NCI-H524 treated with DMSO at 0.1 percent for 48 hours (cell line): ENCODE results near the gene ITPR1.

Experiments used
- DNase-seq: peaks from one replicate; lab custom pipeline; 2025; lab: John Stamatoyannopoulos, UW

ITPR1 gene

DNA sequence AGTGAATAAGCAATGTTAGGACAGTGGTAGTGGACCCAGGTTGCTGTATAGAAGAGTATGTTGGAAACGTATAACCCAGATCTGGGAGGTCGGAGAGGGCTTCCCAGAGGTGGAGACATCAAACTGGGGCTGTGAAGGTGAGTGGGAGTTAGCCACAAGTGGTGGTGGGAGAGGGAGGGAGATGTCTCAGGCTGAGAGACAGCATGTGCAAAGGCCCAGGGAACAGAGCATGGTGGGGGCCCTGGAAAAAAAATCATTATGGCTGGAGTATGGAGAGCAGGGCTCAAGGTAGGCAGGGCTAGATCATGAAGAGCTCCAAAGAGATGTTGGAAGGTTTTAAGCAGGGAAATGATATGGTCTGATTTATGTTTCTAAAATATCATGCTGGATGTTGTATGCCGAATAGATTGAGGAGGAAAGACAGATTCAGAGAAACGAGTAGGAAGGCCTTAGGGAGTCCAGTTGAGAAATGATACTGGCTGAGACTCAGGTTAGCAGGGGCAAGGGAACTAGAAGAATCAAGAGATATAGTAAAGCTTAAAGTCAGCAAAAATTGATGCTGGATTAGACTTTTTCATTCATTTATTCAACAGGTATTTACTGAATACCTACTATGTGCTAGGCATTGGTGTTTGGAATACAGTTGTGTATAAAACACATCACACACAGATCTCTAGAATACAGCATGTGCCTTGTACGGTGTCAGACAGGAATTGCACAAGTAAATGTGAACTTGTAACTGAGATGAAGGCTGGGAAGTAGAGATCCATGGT is 17.0 kb downstream of the ITPR1 start:
- DNase-seq = no peak

DNA sequence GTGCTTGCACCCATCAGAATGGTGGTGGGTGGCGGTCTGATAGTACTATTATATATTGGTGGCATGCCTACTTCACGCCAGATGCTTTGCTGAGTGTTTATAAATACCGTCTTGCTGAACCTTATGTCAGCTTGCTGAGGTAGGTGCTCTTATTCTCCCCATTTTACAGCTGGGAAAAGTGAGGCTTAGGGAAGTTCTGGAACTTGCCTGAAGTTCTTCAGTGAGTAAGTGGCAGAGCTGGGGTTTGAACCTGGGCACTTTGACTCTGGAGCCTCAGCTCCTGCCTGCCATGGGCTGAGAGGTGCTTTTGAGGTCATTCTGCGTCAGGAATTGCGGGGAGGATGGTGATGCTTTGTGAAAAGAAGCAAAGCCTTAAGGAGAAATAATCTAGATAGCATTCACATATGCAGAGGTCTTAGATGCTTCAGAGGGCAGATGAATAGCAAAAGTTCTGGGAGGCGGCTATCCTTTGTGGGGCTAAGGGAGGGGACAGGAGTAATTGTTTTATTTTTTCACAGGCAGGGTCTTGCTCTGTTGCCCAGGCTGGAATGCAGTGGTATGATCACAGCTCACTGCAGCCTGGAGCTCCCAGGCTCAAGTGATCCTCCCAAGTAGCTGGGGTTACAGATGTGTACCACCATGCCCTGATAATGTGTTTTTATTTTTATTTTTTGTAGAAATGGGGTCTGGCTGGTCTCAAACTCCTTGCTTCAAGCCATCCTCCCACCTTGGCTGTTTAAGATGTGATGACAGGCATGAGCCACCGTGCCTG is 18.5 kb downstream of the ITPR1 start:
- no peak for DNase-seq

DNA sequence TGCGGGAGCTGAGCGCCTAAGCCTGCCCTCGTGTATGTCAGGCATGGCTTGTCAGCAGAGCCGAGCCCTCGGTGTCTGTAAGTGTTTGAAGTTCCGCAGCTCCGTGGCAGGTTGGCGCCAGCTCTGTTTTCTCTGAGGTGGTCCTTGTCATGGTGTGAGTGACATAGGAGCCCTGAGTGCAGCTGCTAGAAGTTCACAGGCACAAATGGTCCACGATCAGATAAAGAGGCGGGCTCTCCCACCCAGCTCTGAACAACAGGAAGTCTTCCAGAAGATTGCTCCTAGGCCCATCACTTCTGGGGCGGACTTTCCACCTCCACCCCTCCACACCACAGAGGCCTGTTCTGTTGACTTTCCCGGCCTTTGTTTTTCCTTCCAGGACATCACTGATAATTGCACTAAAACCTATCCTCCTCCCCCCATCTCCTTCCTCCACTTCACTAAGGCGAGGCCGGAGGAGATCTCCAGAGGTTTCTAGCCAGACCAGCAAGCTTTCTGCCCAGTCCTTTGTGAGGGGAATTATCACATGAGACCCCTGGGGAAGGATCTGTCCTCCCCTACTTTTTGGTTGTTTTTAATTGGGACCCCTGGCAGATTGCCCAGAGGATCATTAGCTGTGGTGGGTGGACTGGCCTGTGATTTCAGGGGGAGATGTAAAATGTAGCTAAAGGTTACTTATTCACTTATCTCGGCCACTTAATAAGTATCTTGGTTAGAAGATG is 19.9 kb downstream of the ITPR1 start:
- DNase-seq = no peak

DNA sequence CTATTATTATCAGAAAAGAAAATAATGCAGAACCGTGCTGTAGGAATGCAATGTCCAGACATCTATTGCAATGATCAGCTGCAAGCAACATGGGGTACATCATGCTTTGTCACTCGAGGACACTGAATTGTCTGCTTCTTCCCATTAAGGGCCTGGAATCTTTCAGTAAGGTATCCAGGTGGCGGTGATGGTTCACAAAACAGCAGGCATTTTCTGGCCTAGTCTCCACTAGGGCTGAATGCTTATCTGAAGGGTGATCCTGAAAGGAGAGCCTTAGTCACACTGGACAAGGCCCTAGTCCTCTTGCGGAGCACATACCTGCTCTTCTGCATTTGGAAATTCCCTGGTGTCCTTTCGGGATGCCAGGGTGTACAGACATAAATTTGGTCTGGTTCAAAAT is 21.2 kb downstream of the ITPR1 start:
- DNase-seq = no peak

DNA sequence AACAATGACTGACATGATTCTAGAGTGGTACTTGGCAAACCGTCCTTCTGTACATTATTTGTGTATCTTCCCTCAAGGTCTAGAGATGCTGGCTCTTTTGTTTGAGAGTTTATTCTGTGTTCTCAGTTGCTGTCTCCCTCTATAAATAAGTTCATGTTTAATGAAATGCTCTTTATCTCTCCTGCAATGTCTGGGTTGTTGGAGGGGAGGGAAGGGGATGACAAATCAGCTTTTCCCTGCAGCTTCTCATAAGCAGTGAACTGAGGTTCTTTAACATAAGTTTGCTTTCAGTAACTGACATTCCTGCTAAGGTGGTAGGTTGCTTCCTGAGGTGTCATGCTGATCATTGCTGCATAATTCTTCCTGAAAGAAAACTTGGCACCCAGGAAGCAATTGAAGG is 21.8 kb downstream of the ITPR1 start:
- no peak for DNase-seq

DNA sequence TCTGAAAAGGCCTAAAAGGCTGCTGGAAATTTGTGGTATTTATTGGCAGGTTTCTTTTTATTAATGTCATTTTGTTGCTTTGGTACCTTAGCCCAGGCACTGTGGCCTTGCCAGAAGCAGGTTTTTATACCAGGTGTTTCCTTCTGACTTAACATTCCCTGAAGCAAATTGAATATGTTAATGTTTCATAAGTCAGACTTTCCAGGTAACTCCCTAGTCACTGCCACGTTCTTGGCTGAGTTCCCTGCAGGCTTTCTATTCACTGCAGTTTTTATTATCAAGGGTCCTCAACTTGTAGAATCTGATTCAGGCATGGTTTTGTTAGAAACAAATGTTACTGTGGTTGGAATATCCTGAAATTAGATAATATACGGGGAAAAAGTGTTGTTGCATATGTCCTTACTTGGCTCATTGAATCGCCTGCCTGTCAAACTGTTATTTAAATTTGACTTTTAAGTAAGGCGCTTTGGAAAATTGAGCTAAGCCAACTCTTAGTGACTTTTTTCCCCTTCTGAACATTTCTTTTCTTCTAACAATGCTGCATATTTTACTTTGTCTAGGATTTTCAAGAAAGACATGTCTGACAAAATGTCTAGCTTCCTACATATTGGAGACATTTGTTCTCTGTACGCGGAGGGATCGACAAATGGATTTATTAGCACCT is 22.9 kb downstream of the ITPR1 start:
- DNase-seq = no peak

DNA sequence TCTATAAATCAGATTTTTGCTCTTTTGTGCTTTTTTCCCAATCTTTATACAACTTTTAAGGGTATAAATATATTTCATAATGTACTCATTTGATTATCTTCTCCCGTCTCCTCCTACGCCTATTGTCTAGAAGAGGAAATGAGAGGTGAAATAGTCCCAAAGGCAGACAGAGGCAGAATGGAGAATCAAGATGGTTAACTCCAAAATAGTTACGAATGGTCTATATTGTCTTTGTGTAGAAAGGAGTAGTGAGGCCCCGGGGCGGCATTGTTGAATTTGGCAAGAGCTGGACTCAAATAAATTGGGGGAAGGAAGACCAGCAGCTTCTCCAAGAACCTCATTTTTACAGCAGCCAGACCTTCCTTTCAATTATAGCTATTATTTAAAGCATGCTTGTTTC is 23.9 kb downstream of the ITPR1 start:
- no peak for DNase-seq

DNA sequence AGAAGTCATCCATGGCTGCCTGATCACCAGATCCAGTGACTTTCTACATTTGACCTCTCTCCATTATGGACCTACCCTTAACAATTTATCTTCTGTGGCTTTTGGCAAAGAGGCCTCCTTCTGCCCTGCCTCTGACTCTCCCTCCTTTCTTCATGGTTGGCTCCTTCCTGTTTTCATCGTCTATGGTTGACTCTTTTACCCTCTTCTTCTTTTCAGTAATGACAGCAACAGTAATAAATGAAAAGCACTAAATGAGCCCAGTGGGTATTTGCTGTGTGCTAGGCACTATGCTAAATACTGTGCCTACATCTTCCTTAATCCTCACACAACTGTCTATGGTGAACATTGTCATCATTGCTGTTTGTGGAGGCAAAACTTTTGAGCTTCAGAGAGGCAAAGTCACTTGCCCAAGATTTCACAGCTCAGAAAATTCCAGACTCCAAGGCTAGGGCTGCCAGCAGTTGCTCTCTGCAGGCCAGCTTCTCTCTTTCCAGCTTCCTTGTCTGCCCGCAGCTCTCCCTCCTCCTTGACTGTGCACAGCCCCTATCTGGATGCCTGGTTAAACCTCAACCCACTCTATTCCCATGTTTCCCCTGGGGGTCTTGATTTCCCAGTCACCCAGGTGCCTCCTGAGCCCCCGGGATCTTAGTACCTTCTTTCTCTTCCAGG is 24.6 kb downstream of the ITPR1 start:
- DNase-seq = no peak

DNA sequence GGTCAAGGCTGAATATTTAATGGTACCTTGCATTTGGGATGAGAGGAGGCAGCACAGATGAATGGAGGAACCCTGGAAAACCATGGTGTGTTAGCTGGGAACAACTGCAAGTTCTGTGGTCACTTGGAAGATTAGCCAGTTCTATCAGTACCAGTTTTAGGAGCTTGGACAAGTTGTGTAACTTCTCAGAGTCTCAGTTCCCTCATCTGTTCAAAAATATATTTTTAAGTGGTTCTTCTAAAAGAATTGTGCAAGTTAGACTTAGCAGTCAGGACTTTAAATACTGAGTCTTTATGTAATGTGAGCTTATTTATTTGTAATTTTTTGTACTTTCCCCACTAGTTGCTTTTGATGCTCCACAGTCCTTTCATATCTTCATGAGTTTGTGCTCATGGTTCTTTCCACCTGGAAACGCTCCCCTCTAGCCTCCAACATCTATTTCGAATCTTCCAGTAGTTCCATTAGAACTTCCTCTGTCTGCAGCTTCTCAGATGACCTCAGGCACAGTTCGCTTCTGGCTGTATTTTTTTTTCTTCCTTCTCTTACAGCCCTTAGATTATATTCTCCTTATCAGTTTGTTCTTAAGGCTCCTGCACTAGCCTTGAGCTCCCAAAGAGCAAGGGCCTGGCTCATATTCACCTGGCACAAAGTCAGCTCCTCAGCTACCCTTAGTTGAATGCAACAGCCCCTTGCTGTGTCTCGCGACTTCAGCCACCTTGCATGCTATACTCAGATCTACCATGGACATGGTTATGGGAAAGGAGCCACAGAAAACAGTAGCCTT is 27.1 kb downstream of the ITPR1 start:
- DNase-seq = no peak

DNA sequence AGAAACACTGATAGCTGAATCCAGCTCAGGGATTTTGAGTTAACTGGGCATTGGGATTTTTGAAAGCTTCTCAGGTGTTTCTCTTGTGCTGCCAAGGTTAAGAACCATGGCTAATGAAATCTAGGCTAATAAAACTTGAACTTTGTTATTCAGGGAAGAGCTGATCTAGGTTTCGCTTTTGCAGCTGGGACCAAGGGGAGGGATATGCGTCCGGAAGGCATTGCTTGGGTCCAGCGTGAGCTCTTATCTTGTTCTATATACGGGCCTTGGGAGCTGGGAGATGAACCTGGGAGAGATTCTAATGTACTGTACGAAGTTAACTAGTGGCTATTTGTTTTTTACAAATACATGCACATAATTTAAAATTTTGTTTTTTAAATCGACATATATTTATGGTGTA is 29.8 kb downstream of the ITPR1 start:
- no peak for DNase-seq

DNA sequence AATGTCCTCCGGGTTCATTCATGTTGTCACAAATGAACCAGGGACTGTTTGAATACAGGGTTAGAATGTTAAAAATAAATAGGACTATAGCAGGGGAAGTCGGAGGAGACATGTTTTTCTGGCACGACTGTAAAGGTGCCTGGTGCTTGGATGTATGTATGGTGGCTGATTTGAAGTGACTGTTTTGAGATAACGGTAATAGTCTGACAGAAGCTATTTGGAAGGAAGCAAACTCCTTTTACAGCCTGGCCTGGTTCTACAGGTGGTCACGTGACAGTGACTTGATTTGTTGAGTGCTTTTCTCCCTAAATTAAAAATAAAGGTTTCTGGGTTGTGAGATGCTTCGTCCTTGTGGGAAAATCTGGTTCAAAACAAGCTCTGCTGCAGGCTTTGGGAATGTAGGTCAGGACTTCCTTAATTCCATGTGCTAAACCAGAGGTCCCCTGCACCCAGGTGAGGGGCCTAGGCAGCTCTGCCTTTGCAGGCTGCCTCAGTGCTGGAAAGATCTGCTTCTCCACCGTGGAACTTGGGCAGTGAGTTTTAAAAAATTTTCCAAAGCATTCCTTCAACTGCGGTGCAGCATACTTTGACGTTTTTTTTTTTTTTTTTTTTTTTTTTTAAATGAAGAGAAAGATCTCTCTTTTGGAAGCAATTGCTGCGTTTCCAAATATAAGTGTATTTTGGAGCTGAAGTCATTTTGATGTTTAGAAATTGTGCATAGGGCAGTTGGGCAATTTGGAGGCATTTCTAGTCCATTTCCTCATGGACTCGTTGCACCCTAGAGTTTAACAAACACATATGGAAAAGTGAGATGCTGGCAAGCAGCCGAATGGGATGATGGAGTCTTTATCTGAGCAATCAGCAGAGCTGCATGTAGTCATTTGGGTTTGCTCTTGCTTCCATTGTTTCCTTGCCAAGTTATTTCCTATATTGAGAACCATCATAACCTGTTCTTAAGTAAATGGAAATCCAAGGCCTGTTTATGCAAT is 30.9 kb downstream of the ITPR1 start:
- no peak for DNase-seq

DNA sequence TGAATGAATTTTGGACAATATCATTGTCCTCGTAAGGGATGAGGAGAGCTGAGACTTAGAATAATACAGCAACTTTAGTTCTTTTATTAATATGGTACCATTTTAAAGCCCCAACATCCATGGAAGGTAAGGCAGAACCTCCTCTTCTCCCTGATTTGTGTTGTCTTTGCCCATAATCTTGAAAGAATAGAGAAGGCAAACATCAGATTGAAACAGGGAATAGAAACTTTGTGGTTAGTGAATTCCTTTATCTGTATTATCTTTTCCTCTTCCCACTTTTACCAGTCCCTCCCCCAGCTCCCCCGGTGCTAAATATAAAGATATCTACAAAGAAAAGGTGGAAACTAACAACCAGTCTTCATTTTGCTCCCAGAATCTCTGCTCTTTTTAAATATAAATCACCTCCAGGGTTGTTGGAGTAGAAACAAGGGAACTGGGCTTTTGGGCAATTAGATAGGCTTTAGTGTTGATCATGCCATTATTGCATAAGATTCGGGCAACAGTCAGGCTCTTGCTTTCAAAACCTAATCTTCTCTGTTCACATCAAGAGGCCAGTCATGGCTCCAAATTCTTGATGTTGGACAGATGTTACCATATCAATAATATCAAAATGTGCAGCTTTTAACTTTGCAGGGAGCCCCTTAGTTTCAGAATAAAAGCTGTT is 32.5 kb downstream of the ITPR1 start:
- DNase-seq = no peak

DNA sequence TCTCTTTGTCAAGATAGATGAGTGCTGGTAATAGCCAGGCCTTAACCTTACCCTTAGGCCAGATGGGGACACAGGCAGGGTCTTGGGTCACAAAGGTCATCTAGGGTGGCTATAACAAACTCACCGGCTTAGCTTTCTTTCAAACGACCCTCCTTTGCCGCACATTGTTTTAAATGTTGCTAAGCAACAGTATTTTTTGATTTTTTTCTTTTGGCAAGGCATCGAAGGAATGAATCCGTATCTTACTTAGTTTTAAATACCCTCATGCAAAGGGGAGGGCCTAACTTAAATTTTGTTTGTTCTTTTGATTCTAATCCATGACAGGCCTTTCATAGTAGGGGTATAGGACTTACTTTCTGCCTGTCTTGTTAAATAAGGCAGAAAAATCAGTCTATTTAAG is 35.2 kb downstream of the ITPR1 start:
- no peak for DNase-seq

DNA sequence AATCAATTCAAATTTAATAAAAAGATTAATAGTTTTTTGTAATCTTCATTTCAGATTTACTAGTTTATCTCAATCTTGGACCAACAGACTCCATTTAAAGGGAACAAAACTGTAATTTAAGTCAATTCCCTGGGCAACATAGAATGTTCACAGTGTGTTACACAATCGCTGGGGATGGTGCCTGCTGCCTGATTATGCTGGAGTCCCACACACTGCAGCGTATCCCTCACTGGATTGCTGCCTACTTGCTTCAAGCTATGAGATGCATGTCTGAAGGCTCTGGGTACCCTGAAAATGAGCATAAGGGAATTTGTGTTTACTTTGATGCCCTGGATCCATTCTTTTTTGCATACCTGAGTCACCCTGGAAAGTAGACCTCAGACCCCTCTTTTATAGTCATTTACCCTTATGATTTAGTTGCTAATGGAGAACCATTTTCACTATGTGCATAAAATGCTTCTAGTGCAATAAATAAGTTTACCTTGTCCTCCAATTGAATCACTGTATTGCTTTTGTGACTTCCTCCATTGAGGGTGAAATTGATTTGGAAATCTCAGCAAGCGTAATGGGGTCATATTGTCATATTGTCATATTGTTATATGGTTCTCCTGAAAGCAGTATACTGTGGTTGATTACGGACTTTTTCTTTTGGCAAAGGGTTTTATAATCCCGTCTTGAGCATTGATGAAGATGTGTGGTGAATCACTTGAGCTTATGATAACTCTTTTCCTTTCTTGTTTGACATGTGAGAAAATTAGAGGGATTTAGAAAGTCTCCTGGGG is 35.9 kb downstream of the ITPR1 start:
- no peak for DNase-seq

DNA sequence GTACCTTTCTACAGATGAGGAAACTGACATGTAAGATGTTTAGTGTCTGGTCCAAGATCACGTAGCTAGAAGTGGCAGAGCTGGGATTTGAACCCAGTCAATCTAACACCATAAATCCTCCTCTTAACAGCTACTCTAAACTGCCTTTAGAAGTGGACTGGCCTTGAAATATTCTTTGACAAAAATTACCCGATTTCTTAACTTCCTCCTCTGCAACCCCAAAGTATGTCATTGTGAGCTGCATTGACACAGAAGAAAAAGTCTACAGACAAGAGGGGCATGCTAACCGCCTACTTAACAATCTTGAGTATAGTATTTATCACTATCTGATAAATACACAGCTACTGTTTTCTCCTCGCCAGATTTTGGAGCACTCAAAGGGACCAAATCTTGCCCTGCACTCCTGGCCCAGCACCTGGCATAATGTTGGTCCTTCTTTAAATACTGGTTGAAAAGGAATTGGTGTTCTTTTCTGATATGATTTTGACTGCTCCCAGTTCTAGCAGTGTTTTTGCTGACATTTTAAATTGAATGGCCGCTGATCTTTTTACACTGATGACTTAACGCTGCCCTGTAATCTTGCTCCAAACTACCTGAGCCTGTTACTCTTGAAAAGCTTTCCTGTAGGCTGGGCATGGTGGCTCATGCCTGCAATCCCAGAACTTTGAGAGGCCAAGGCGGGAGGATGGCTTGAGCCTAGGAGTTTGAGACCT is 36.9 kb downstream of the ITPR1 start:
- no peak for DNase-seq

DNA sequence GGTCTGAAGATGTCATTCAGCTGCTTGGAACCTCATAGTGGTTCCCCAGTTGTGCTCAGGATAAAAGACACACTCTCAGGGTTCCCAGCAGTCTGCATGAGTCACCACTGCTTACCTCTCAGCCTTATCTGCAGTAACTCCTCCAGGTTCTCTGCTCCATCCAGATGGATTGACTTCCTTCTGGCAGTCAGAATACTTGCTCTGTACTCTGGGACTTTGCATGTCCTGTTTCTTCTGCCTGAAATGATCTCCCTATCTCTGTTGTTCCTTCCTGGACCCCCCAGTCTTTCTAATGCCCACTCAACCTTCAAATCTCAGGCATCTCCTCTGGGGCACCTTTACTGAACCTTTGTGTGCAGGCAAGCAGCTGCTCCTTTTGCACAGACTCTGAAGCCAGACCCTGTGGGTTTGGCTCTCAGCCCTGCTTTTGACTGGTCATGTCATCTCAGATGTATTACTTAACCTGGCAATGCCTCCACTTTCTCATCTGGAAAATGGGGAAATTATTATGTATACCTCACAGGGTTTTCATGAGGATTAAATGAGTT is 38.4 kb downstream of the ITPR1 start:
- DNase-seq = no peak

DNA sequence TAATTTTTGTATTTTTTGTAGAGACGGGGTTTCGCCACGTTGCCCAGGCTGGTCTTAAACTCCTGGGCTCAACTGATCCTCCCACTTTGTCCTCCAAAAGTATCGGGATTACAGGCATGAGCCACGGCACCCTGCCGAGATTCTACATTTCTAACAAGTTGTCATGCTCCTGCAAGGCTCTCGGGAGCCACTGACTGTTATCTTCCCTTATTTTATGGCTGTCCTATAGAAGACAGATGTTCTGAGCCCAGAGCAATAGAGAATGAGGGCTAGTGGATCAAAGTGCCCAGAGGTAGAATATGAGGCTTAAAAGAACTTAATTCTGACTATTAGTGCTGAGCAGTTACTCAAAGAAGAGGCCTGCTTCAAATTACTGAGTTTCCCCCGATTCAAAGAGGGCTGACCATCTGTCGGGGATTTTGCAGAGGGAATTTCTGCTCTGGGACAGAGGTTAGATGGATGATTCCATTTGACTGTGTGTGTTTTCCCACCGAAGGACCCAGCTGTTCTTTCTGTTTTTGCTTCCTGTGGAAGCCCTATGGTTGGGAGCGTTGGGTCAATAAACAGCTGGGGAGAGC is 39.5 kb downstream of the ITPR1 start:
- DNase-seq = peak; percentile 92
